ENCODE measurements around the gene CD99. TPM values are rescaled to one million over a fixed set of nuclear protein-coding genes. Genes with fewer than 3 reads are reported as not detected.

CD99 gene
- total RNA-seq, 2 donors from 2014 or later = 126 to 183 TPM

GRCh38 chrX:2693113-2694002 lies 2.3 kb downstream of the CD99 start:
- no peak for TF ChIP-seq POLR2A (IDR thresholded peaks at IDR 0.05)
- no peak for TF ChIP-seq CTCF (IDR thresholded peaks at IDR 0.05)
- Histone ChIP-seq H3K27ac (peak overlapping the region in 1 of 4 donors; percentile 94), H3K9me3 (no peaks in the 10 kb centered on the region), H3K4me3 (no peak overlapping the region), H3K4me1 (peaks cover 69% of the 10 kb centered on the region), H3K27me3 (no peaks in the 10 kb centered on the region), H3K36me3 (replicated peaks in 1 of 2; ENCODE audit: insufficient read depth in 1 of 2, low read depth in 2 of 2) (no peaks in the 10 kb centered on the region)
- intact Hi-C loops (cut with DNase I) = no loop called here
- 46 to 52% methylated on average over 14 to 15 of the region's 15 CpGs for WGBS, 2 donors
- DNase-seq (no peak), ATAC-seq (no peak)

- 68 to 77% methylated on average over 7 of the region's 7 CpGs for WGBS, 2 donors
- no peak for DNase-seq
- no peak overlapping the region for H3K27ac ChIP-seq
- TF ChIP-seq CTCF (IDR thresholded peaks at IDR 0.05) (no peak), POLR2A (IDR thresholded peaks at IDR 0.05) (no peak)
- H3K36me3 ChIP-seq (replicated peaks in 1 of 2; ENCODE audit: insufficient read depth in 1 of 2, low read depth in 2 of 2) = no peaks in the 10 kb centered on the region
- H3K4me1 ChIP-seq = peaks cover 59% of the 10 kb centered on the region
- intact Hi-C loops (cut with DNase I) = no loop called here
- ATAC-seq = no peak
- no peaks in the 10 kb centered on the region for H3K9me3 ChIP-seq
- H3K27me3 ChIP-seq = no peaks in the 10 kb centered on the region
- no peak overlapping the region for H3K4me3 ChIP-seq
These were observed 3.8 kb downstream of the CD99 start for GRCh38 chrX:2694914-2695267.

- H3K27me3 ChIP-seq = no peaks in the 10 kb centered on the region
- WGBS, 2 donors = 71 to 79% methylated on average over 8 of the region's 8 CpGs
- ATAC-seq (no peak), DNase-seq (peak in 1 of 4 donors; percentile 41)
- no peaks in the 10 kb centered on the region for H3K36me3 ChIP-seq (replicated peaks in 1 of 2; ENCODE audit: insufficient read depth in 1 of 2, low read depth in 2 of 2)
- intact Hi-C loops (cut with DNase I) = no loop called here
- H3K9me3 ChIP-seq = no peaks in the 10 kb centered on the region
- no peak overlapping the region for H3K4me3 ChIP-seq
- peak overlapping the region in 2 of 4 donors; percentile 41 to 43 for H3K27ac ChIP-seq
- peaks cover 60% of the 10 kb centered on the region for H3K4me1 ChIP-seq
- TF ChIP-seq POLR2A (IDR thresholded peaks at IDR 0.05) = no peak
- no peak for TF ChIP-seq CTCF (IDR thresholded peaks at IDR 0.05)
These were observed 5.7 kb downstream of the CD99 start for GRCh38 chrX:2696698-2697215.

GRCh38 chrX:2697306-2697705 lies 6.2 kb downstream of the CD99 start:
- Histone ChIP-seq H3K4me3 (no peak overlapping the region), H3K36me3 (replicated peaks in 1 of 2; ENCODE audit: insufficient read depth in 1 of 2, low read depth in 2 of 2) (no peaks in the 10 kb centered on the region), H3K4me1 (peaks cover 62% of the 10 kb centered on the region), H3K9me3 (no peaks in the 10 kb centered on the region), H3K27me3 (no peaks in the 10 kb centered on the region), H3K27ac (peak overlapping the region in 2 of 4 donors; percentile 41 to 43)
- WGBS, 2 donors = 39 to 40% methylated on average over 7 of the region's 7 CpGs
- DNase-seq (peak in 1 of 4 donors; percentile 32), ATAC-seq (no peak)
- TF ChIP-seq POLR2A (IDR thresholded peaks at IDR 0.05) (no peak), CTCF (IDR thresholded peaks at IDR 0.05) (no peak)
- intact Hi-C loops (cut with DNase I) = no loop called here

Data from body of pancreas (tissue), 4 donors.